Measurements from ENCODE around the gene BCR.

- TF ChIP-seq POLR2A (IDR thresholded peaks at IDR 0.05; ENCODE audit: low read length) (no peak), GATA1 (IDR thresholded peaks at IDR 0.05; ENCODE audit: low read depth, low read length) (no peak)
These were observed 62.8 kb downstream of the BCR start for GRCh38 chr22:23243006-23243573.
